T-cell (primary cell): Measurements from ENCODE around the gene SHISA6. TPM values are rescaled to one million over a fixed set of nuclear protein-coding genes. Genes with fewer than 3 reads are reported as not detected.

Experiments
- ATAC-seq, 4 experiments: fragments of 200-7000 bp in 3 of 4; fragments of 150-1000 bp in 1 of 4; cut with Tn5 transposase; replicated peaks in 1 of 4; 1 replicate in 3 of 4; 2 replicates in 1 of 4; pipeline ENCODE4 v1.10.0; 2021; ENCODE audit warnings: moderate library complexity in 3 of 4, mild to moderate bottlenecking in 2 of 4, moderate number of reproducible peaks in 1 of 4
- CTCF ChIA-PET, 2 donors: fragments of 300-600 bp; sonication (Branson Sonifier 250); formaldehyde crosslinking; loops; one replicate each; lab custom pipeline; 2022; ENCODE audit warnings: antibody characterized with exemption in 2 of 2; lab: Charles Lee
- POLR2A ChIA-PET, 2 donors: fragments of 300-600 bp; sonication (Branson Sonifier 250); formaldehyde crosslinking; loops; one replicate each; lab custom pipeline; 2022; ENCODE audit warnings: antibody characterized with exemption in 2 of 2; lab: Charles Lee
- DNase-seq, 35 experiments: peaks; one replicate each; pipeline versions ENCODE4 v3.0.0 to v3.0.0-alpha.2; 2013 to 2023
- H3K27ac ChIP-seq: one replicate; pipeline ENCODE4 v1.5.1; 2013; ENCODE audit warnings: low read length
- H3K27me3 ChIP-seq, 2 experiments: replicated peaks in 1 of 2; 1 replicate in 1 of 2; 2 replicates in 1 of 2; pipeline versions ENCODE4 v1.6.1 to v1.7.0; 2013; ENCODE audit warnings: low read length in 1 of 2, mixed read lengths in 1 of 2; ENCODE audit not compliant: control insufficient read depth in 2 of 2, insufficient read depth in 2 of 2; ENCODE audit errors: extremely low read depth in 1 of 2
- H3K36me3 ChIP-seq, 2 donors: 1 replicate in 1 of 2; 2 replicates in 1 of 2; pipeline versions ENCODE4 v1.6.1 to v1.7.0; 2013; ENCODE audit warnings: low read length in 1 of 2; ENCODE audit not compliant: control insufficient read depth in 2 of 2, insufficient read depth in 1 of 2; ENCODE audit errors: extremely low read depth in 1 of 2
- H3K4me1 ChIP-seq, 2 experiments: 1 replicate in 1 of 2; 2 replicates in 1 of 2; pipeline versions ENCODE4 v1.6.1 to v1.7.0; 2013; ENCODE audit warnings: low read length in 2 of 2, mixed read lengths in 1 of 2; ENCODE audit not compliant: insufficient read depth in 2 of 2, control insufficient read depth in 1 of 2; ENCODE audit errors: extremely low read depth in 1 of 2
- H3K4me3 ChIP-seq, 2 donors: 1 replicate in 1 of 2; 2 replicates in 1 of 2; pipeline versions ENCODE4 v1.5.1 to v1.7.0; 2013; ENCODE audit warnings: mild to moderate bottlenecking in 2 of 2, low read length in 1 of 2, moderate library complexity in 1 of 2; ENCODE audit not compliant: control insufficient read depth in 1 of 2; ENCODE audit errors: extremely low read depth in 1 of 2
- H3K9me3 ChIP-seq: 2 replicates; pipeline ENCODE4 v1.7.0; 2013
- H3K27ac Mint-ChIP-seq, 2 donors: one replicate each; pipeline ENCODE4 v1.8.0; 2020 to 2021; ENCODE audit warnings: mild to moderate bottlenecking in 2 of 2, mixed read lengths in 2 of 2
- H3K27me3 Mint-ChIP-seq, 2 donors: one replicate each; pipeline ENCODE4 v1.8.0; 2021 to 2022; ENCODE audit warnings: mixed read lengths in 2 of 2
- H3K36me3 Mint-ChIP-seq: one replicate; pipeline ENCODE4 v1.8.0; 2021; ENCODE audit warnings: mixed read lengths
- H3K4me1 Mint-ChIP-seq, 3 donors: one replicate each; pipeline ENCODE4 v1.8.0; 2020 to 2022; ENCODE audit warnings: mixed read lengths in 3 of 3, mild to moderate bottlenecking in 1 of 3
- H3K4me3 Mint-ChIP-seq, 3 donors: one replicate each; pipeline ENCODE4 v1.8.0; 2020 to 2022; ENCODE audit warnings: mild to moderate bottlenecking in 3 of 3, mixed read lengths in 3 of 3, moderate library complexity in 3 of 3
- H3K9me3 Mint-ChIP-seq, 3 donors: one replicate each; pipeline ENCODE4 v1.8.0; 2020 to 2022; ENCODE audit warnings: mixed read lengths in 3 of 3
- WGBS: methylation state at CpG from one replicate; pipeline ENCODE4 v1.1.5; 2013; ENCODE audit warnings: missing lambda C conversion rate; ENCODE audit not compliant: insufficient coverage; 5-methylcytosine and 5-hydroxymethylcytosine counted together
- total RNA-seq, 35 experiments: library from RNA in 6 of 35; stranded (reverse) in 6 of 35; fragments of 120-200 nt in 1 of 35; gene quantifications; one replicate each; pipeline versions ENCODE4 v1.2.1 to v1.2.4 and lab custom pipeline; 2013 to 2026

SHISA6 gene
- total RNA-seq, 5 donors from 2014 or later (not counting 1 experiment from before 2014, with no cell fraction given): not detected

DNA sequence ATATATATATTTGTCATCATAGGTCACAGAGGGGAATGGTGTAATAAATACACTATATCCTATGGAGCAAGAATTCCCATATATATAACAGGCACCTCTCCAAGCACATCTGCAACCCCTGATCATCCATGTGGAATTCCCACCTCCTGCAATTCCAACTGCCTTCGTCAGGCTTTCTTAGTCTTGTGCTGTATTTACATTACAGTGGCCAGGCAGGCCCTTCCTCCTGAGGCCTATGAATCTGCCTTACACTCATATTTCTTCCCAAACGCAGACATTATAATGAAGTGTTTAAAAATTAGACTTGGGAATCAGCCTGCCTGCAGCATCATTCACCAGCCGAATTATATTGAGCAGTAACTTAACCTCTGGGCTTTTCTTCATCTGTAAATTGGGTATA lies 338.0 kb downstream of the SHISA6 start:
- Histone ChIP-seq H3K4me1 (no peaks in the 10 kb centered on the region), H3K36me3 (no peaks in the 10 kb centered on the region), H3K4me3 (no peak overlapping the region), H3K9me3 (no peaks in the 10 kb centered on the region), H3K27me3 (no peaks in the 10 kb centered on the region), H3K27ac (no peak overlapping the region)
- no peaks in the 10 kb centered on the region for H3K36me3 Mint-ChIP-seq
- CTCF ChIA-PET: no interaction called here
- WGBS: no CpG with 5 or more reads among the region's 3 CpGs
- no peaks in the 10 kb centered on the region for H3K4me1 Mint-ChIP-seq
- no peak overlapping the region for H3K27ac Mint-ChIP-seq
- peaks cover 4 to 9% (median 5%) of the 10 kb centered on the region in 3 donors for H3K9me3 Mint-ChIP-seq
- POLR2A ChIA-PET: no interaction called here
- no peak for ATAC-seq
- no peak for DNase-seq
- no peak overlapping the region for H3K4me3 Mint-ChIP-seq
- no peaks in the 10 kb centered on the region for H3K27me3 Mint-ChIP-seq

DNA sequence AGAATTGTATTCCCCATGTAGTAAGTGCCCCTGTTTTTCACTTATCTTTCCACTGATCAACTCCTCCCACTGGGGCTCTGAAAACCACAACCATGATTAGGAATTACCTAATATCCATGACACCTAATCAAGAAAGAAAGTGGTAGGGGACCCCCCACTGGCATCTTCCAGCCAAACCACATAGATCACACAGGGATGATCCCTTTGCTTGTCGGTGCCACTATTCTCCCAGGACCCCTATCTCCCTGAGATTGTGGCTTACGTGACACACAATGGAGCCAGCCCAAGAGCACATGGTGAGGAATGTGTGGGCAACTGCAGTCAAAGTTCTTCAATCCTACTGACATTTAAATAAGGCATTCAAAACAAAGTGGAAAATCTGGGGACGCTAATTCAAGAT lies 339.7 kb downstream of the SHISA6 start:
- Mint-ChIP-seq H3K4me1 (no peaks in the 10 kb centered on the region), H3K9me3 (peaks cover 0 to 15% (median 8%) of the 10 kb centered on the region in 3 donors), H3K27me3 (no peaks in the 10 kb centered on the region), H3K4me3 (no peak overlapping the region), H3K27ac (no peak overlapping the region), H3K36me3 (no peaks in the 10 kb centered on the region)
- no peak overlapping the region for H3K4me3 ChIP-seq
- ChIA-PET CTCF (no interaction called here), POLR2A (no interaction called here)
- no peaks in the 10 kb centered on the region for H3K4me1 ChIP-seq
- no peaks in the 10 kb centered on the region for H3K36me3 ChIP-seq
- 90% methylated on average over 2 of the region's 3 CpGs for WGBS
- H3K27ac ChIP-seq: no peak overlapping the region
- ATAC-seq (no peak), DNase-seq (no peak)
- H3K27me3 ChIP-seq: no peaks in the 10 kb centered on the region
- no peaks in the 10 kb centered on the region for H3K9me3 ChIP-seq

DNA sequence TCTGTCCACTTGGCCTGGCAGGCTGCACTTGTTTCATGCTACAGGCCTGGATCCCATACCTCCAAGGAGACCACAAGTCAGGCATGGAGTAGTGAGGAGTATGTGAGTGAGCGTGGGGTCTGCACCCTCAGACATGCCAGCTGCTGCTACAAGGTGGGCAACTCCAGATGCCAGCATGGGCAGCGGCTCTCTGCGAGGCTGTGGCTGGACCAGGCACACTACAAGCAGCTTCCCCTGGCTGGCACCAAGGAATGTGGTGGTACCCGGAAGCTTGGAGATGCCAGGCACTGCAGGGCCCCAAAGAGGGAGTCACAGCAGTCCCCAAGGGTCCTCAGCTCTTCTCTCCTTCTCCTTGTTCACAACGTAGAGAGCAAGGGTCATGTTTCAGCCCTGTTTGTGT lies 341.2 kb downstream of the SHISA6 start:
- no peak overlapping the region for H3K27ac Mint-ChIP-seq
- no peak overlapping the region for H3K4me3 Mint-ChIP-seq
- Histone ChIP-seq H3K4me3 (no peak overlapping the region), H3K27me3 (no peaks in the 10 kb centered on the region), H3K36me3 (no peaks in the 10 kb centered on the region), H3K9me3 (no peaks in the 10 kb centered on the region), H3K27ac (no peak overlapping the region), H3K4me1 (no peaks in the 10 kb centered on the region)
- ChIA-PET POLR2A (no interaction called here), CTCF (no interaction called here)
- DNase-seq: no peak
- no peaks in the 10 kb centered on the region for H3K27me3 Mint-ChIP-seq
- H3K4me1 Mint-ChIP-seq: no peaks in the 10 kb centered on the region
- H3K9me3 Mint-ChIP-seq: peaks cover 0 to 19% (median 12%) of the 10 kb centered on the region in 3 donors
- H3K36me3 Mint-ChIP-seq: no peaks in the 10 kb centered on the region
- 70% methylated on average over 3 of the region's 5 CpGs for WGBS
- ATAC-seq: no peak

DNA sequence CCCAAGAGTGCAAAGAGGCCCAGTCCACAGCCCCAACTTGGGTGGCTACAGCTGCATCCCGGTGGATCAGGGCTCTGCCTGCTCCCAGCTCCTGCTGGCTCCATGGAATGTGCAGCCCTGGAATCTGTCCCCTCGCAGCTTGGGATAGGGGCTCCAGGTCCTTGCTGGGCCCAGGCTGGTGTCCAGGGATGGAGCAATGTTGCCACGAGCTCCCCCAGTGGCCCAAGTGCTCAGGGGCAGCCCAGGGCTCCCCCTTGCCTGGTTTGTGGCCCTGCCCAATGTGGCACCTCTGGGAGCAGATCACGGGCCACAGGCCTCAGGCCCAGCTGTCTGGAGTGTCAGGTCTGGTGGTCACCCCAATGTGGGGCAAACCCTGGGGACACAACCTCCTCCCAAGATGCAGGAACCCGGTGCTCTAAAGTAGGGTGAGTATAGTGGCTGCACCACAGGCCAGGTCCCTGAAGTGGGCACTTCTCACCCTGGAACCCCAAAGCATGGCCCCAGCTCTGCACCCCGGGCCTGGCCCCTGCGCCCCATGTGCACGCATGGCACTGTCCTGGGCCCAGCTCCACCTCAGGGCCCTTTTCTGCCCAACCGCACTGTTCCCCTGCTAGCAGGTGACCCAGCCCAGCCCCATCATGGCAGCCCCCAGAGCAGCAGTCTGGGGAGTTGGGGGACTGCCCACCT lies 342.4 kb downstream of the SHISA6 start:
- DNase-seq (no peak), ATAC-seq (no peak)
- no peaks in the 10 kb centered on the region for H3K4me1 Mint-ChIP-seq
- no peak overlapping the region for H3K4me3 Mint-ChIP-seq
- Histone ChIP-seq H3K36me3 (no peaks in the 10 kb centered on the region), H3K27me3 (no peaks in the 10 kb centered on the region), H3K4me3 (no peak overlapping the region), H3K27ac (no peak overlapping the region), H3K4me1 (no peaks in the 10 kb centered on the region), H3K9me3 (no peaks in the 10 kb centered on the region)
- CTCF ChIA-PET: no interaction called here
- no peaks in the 10 kb centered on the region for H3K27me3 Mint-ChIP-seq
- no peaks in the 10 kb centered on the region for H3K36me3 Mint-ChIP-seq
- WGBS: 82% methylated on average over 8 of the region's 9 CpGs
- H3K27ac Mint-ChIP-seq: no peak overlapping the region
- POLR2A ChIA-PET: no interaction called here
- H3K9me3 Mint-ChIP-seq: peaks cover 0 to 19% (median 11%) of the 10 kb centered on the region in 3 donors

DNA sequence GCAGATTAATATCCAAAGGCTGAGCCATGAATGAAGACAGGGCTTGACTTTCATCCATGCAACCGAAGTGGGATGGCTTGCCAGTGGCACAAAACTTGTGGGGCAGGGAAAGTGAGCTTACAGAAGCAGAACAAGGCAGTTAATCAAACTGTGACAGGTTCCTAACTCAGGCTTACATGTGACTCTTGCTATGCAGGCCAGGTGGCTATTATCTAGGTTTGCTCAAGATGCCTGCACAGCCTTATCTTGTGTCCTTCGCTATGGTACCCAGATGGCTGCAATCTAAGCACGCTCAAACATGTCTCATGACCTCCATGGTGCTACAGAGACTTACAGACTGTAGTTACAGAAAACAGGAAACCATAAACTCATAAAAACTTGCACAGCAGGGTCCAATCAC lies 348.7 kb downstream of the SHISA6 start:
- Mint-ChIP-seq H3K27ac (no peak overlapping the region), H3K4me1 (no peaks in the 10 kb centered on the region), H3K27me3 (no peaks in the 10 kb centered on the region), H3K36me3 (no peaks in the 10 kb centered on the region), H3K9me3 (peaks cover 2 to 19% (median 11%) of the 10 kb centered on the region in 3 donors), H3K4me3 (no peak overlapping the region)
- Histone ChIP-seq H3K36me3 (no peaks in the 10 kb centered on the region), H3K27me3 (no peaks in the 10 kb centered on the region), H3K27ac (no peak overlapping the region), H3K4me1 (no peaks in the 10 kb centered on the region), H3K4me3 (no peak overlapping the region), H3K9me3 (no peaks in the 10 kb centered on the region)
- POLR2A ChIA-PET: no interaction called here
- 47% methylated on average over 3 of the region's 3 CpGs for WGBS
- CTCF ChIA-PET: no interaction called here
- DNase-seq (no peak), ATAC-seq (no peak)

DNA sequence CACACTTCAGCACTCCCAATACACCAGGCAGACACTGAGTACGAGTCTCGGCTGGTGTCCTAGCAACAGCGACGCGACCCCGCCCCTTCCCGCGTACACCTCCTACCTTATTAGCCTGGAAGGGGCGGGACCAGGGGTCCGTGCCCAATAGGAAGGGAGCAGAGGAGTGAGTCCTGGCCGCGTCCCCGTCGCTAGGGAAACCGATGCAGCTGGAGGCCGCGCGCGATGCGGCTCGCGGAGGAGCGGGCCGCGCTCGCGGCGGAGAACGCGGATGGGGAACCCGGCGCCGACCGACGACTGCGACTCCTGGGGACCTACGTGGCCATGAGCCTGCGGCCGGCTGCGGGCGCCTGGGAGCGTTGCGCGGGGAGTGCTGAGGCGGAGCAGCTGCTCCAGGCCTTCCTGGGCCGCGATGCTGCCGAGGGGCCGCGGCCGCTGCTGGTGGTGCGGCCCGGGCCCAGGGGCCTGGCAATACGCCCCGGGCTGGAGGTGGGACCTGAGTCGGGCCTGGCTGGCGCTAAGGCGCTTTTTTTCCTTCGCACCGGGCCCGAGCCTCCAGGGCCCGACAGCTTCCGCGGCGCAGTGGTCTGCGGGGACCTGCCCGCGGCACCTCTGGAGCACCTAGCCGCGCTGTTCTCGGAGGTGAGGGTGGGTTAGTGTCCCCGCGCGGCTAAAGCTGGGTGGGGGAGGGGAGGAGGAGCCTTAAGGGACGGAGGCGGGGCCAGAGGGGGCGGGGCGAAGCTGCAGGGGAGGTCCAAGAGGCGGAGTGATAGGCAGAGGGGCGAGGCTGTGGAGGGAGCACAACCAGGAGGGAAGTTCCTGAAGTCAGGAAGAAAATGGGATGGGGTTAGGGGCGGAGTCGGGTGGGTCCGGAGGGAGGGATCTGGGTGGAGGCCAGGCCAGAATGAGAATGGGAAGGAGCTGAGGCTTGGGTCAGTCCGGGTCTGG lies 357.5 kb downstream of the SHISA6 start, which contains the start of gene DNAH9:
Gene DNAH9, plus strand, starts transcription at position 197 of the 948 bp plus-strand sequence. Its CDS starts 29 bp downstream, at position 226.
- Mint-ChIP-seq H3K27ac (no peak within 1 kb of the TSS), H3K36me3 (no peaks in the 10 kb centered on the region), H3K9me3 (peaks cover 0 to 7% (median 4%) of the 10 kb centered on the region in 3 donors), H3K4me3 (peak within 1 kb of the TSS in 1 of 3 donors; percentile 41), H3K27me3 (peaks cover 26 to 28% of the 10 kb centered on the region in 2 donors), H3K4me1 (no peaks in the 10 kb centered on the region)
- CTCF ChIA-PET: no interaction called here
- H3K4me1 ChIP-seq: no peaks in the 10 kb centered on the region
- H3K27ac ChIP-seq: no peak within 1 kb of the TSS
- H3K9me3 ChIP-seq: no peaks in the 10 kb centered on the region
- DNase-seq (peak in 1 of 35 experiments; percentile 3), ATAC-seq (no peak)
- 14% methylated on average over 83 of the region's 84 CpGs for WGBS
- peak within 1 kb of the TSS in 1 of 2 donors; percentile 5 for H3K4me3 ChIP-seq
- POLR2A ChIA-PET: no interaction called here
- H3K36me3 ChIP-seq: no peaks in the 10 kb centered on the region
- H3K27me3 ChIP-seq: peaks cover 6 to 16% of the 10 kb centered on the region in 2 experiments
